ENCODE measurements around the gene HAGH.

HAGH gene

GRCh38 chr16:1831186-1832075, 4.8 kb upstream of the HAGH start:
- no peak for DNase-seq (ENCODE audit: low spot score)

GRCh38 chr16:1830213-1830612, 3.6 kb upstream of the HAGH start:
- DNase-seq (ENCODE audit: low spot score), result no peak

GRCh38 chr16:1828645-1829410, 2.2 kb upstream of the HAGH start:
- peak; percentile 56 for DNase-seq (ENCODE audit: low spot score)

GRCh38 chr16:1825864-1826690, 548 bp downstream of the HAGH start:
- DNase-seq (ENCODE audit: low spot score), result peak; percentile 35

- no peak for DNase-seq (ENCODE audit: low spot score)
Measured at GRCh38 chr16:1825381-1825863, 1.2 kb downstream of the HAGH start.

- DNase-seq (ENCODE audit: low spot score), result peak; percentile 57
Measured at GRCh38 chr16:1823821-1824220, 2.8 kb downstream of the HAGH start.

GRCh38 chr16:1822801-1823200, 3.8 kb downstream of the HAGH start:
- no peak for DNase-seq (ENCODE audit: low spot score)

- DNase-seq (ENCODE audit: low spot score), result no peak
Measured at GRCh38 chr16:1821861-1822611, 4.6 kb downstream of the HAGH start.

GRCh38 chr16:1820946-1821290, 5.7 kb downstream of the HAGH start:
- no peak for DNase-seq (ENCODE audit: low spot score)

- DNase-seq (ENCODE audit: low spot score), result no peak
Measured at GRCh38 chr16:1820096-1820945, 6.3 kb downstream of the HAGH start.

GRCh38 chr16:1819611-1820010, 7.0 kb downstream of the HAGH start:
- no peak for DNase-seq (ENCODE audit: low spot score)

- no peak for DNase-seq (ENCODE audit: low spot score)
Measured at GRCh38 chr16:1818873-1819525, 7.6 kb downstream of the HAGH start.

- DNase-seq (ENCODE audit: low spot score), result no peak
Measured at GRCh38 chr16:1818204-1818872, 8.3 kb downstream of the HAGH start.

- DNase-seq (ENCODE audit: low spot score), result no peak
Measured at GRCh38 chr16:1817716-1818115, 8.9 kb downstream of the HAGH start.

- DNase-seq (ENCODE audit: low spot score), result no peak
Measured at GRCh38 chr16:1817276-1817589, 9.4 kb downstream of the HAGH start.

GRCh38 chr16:1816396-1817275, 10.0 kb downstream of the HAGH start:
- no peak for DNase-seq (ENCODE audit: low spot score)

GRCh38 chr16:1815461-1815860, 11.2 kb downstream of the HAGH start:
- no peak for DNase-seq (ENCODE audit: low spot score)

- peak; percentile 80 for DNase-seq (ENCODE audit: low spot score)
Measured at GRCh38 chr16:1812732-1813163, 13.9 kb downstream of the HAGH start.

GRCh38 chr16:1810536-1810935, 16.1 kb downstream of the HAGH start:
- DNase-seq (ENCODE audit: low spot score), result no peak
